HEK293T (cell line): ENCODE data around the gene KLLN.
A peak's percentile ranks its signal among the peaks of the same experiment; 100 is the strongest.
"Not testable (repeated sequence)": the region's sequence is repeated elsewhere in the genome, so short reads cannot be mapped to it uniquely, and the experiment has no call there.

Experiments
- CTCF ChIA-PET: fragments of 350-600 bp; formaldehyde crosslinking; extraction: SDS; loops from one replicate; lab custom pipeline; 2021; ENCODE audit warnings: antibody characterized with exemption, inconsistent platforms; lab: Yijun Ruan, JAX
- POLR2A ChIA-PET: fragments of 350-600 bp; formaldehyde crosslinking; extraction: SDS; loops from one replicate; lab custom pipeline; 2020; ENCODE audit warnings: antibody characterized with exemption, inconsistent platforms; lab: Yijun Ruan, JAX
- DNase-seq: peaks from one replicate; pipeline ENCODE4 v3.0.0; 2012; ENCODE audit warnings: mixed read lengths; ENCODE audit errors: extremely low spot score
- ARNT ChIP-seq: fragments of 450-650 bp; IDR thresholded peaks from 2 replicates; pipeline ENCODE4 v1.6.1; 2017; ENCODE audit warnings: mild to moderate bottlenecking
- BHLHE40 ChIP-seq: fragments of 450-650 bp; IDR thresholded peaks from 2 replicates; pipeline ENCODE4 v1.6.1; 2016; ENCODE audit warnings: mild to moderate bottlenecking, moderate library complexity, borderline replicate concordance
- CTBP1 ChIP-seq: fragments of 450-650 bp; IDR thresholded peaks from 2 replicates; pipeline ENCODE4 v1.6.1; 2016; ENCODE audit warnings: borderline replicate concordance
- ELF4 ChIP-seq: fragments of 450-650 bp; IDR thresholded peaks from 2 replicates; pipeline ENCODE4 v1.6.1; 2017; ENCODE audit warnings: antibody characterized with exemption
- FOXA1 ChIP-seq: fragments of 450-650 bp; IDR thresholded peaks from 2 replicates; pipeline ENCODE4 v1.6.1; 2016; ENCODE audit warnings: mild to moderate bottlenecking
- FOXK2 ChIP-seq: fragments of 450-650 bp; IDR thresholded peaks from 2 replicates; pipeline ENCODE4 v1.6.1; 2016; ENCODE audit warnings: mild to moderate bottlenecking
- FOXM1 ChIP-seq: fragments of 450-650 bp; IDR thresholded peaks from 2 replicates; pipeline ENCODE4 v1.6.1; 2017; ENCODE audit warnings: mild to moderate bottlenecking, borderline replicate concordance
- HDGF ChIP-seq: fragments of 450-650 bp; IDR thresholded peaks from 2 replicates; pipeline ENCODE4 v1.6.1; 2017; ENCODE audit warnings: antibody characterized with exemption, borderline replicate concordance
- L3MBTL2 ChIP-seq: fragments of 450-650 bp; conservative IDR thresholded peaks from 2 replicates; pipeline ENCODE4 v1.6.1; 2016; ENCODE audit warnings: mild to moderate bottlenecking
- LEF1 ChIP-seq: fragments of 450-650 bp; IDR thresholded peaks from 2 replicates; pipeline ENCODE4 v1.6.1; 2017; ENCODE audit warnings: mild to moderate bottlenecking, borderline replicate concordance
- NFRKB ChIP-seq: fragments of 450-650 bp; IDR thresholded peaks from 2 replicates; pipeline ENCODE4 v1.6.1; 2016; ENCODE audit warnings: mild to moderate bottlenecking, moderate library complexity
- PKNOX1 ChIP-seq: fragments of 450-650 bp; IDR thresholded peaks from 2 replicates; pipeline ENCODE4 v1.6.1; 2016
- SP1 ChIP-seq: fragments of 450-650 bp; IDR thresholded peaks from 2 replicates; pipeline ENCODE4 v1.6.1; 2017
- SUZ12 ChIP-seq: fragments of 450-650 bp; IDR thresholded peaks from 2 replicates; pipeline ENCODE4 v1.6.1; 2016; ENCODE audit warnings: mild to moderate bottlenecking
- TARDBP ChIP-seq: fragments of 450-650 bp; IDR thresholded peaks from 2 replicates; pipeline ENCODE4 v1.6.1; 2016
- ZNF384 ChIP-seq: fragments of 450-650 bp; IDR thresholded peaks from 2 replicates; pipeline ENCODE4 v1.6.1; 2016

The KLLN gene

GRCh38 chr10:87863053-87863943 is at the start of gene KLLN, which contains the start of gene PTEN:
Gene KLLN, minus strand, starts transcription at chr10:87863533. Its CDS starts 1,046 bp downstream, at chr10:87862487.
Gene PTEN, plus strand, starts transcription at chr10:87863625. Its CDS starts 845 bp downstream, at chr10:87864470.
- ChIA-PET POLR2A (interaction anchor here (0.6 to 2.7 kb wide), 19 partner anchors 9 to 529 kb away, joined by 3 to 15 read pairs (median 3); partner anchors contain the start of gene ATAD1), CTCF (interaction anchor here (0.6 to 1.7 kb wide), 3 partner anchors 15 to 251 kb away, joined by 4 to 5 read pairs (median 5); no protein-coding TSS in a partner anchor)
- no peak for TF ChIP-seq ZNF384
- TF ChIP-seq ELF4, result no peak
- TF ChIP-seq L3MBTL2, result peak; percentile 62; the same call in 1 of the 2 replicates
- no peak for TF ChIP-seq FOXK2
- 0 out of 2 replicates have a peak, but pooled peaks have one; percentile 33 for TF ChIP-seq CTBP1
- no peak for TF ChIP-seq SP1
- peak; percentile 76; the same call in 1 of the 2 replicates for TF ChIP-seq LEF1
- peak; percentile 39; the same call in 1 of the 2 replicates for TF ChIP-seq NFRKB
- TF ChIP-seq TARDBP, result no peak
- TF ChIP-seq FOXM1, result no peak; the same call in 1 of the 2 replicates
- DNase-seq, result peak; percentile 81

GRCh38 chr10:87903396-87903795 is 40.1 kb upstream of the KLLN start:
- CTCF ChIA-PET, POLR2A ChIA-PET, DNase-seq: not testable (repeated sequence)

GRCh38 chr10:87897957-87898356 is 34.6 kb upstream of the KLLN start:
- DNase-seq, POLR2A ChIA-PET, CTCF ChIA-PET: not testable (repeated sequence)

GRCh38 chr10:87896216-87896615 is 32.9 kb upstream of the KLLN start:
- CTCF ChIA-PET, result no interaction called here
- DNase-seq, result no peak
- POLR2A ChIA-PET, result interaction anchor here (0.9 to 1.6 kb wide), 2 partner anchors 33 to 78 kb away, joined by 3 read pairs; partner anchors contain the start of genes ATAD1, KLLN and PTEN
- TF ChIP-seq SP1 (no peak), BHLHE40 (no peak), ZNF384 (no peak), ELF4 (no peak), PKNOX1 (no peak), NFRKB (no peak), CTBP1 (no peak), FOXA1 (no peak), L3MBTL2 (no peak), HDGF (no peak), LEF1 (no peak), FOXK2 (no peak), TARDBP (no peak), ARNT (no peak), SUZ12 (no peak), FOXM1 (no peak)

GRCh38 chr10:87895430-87895829 is 32.1 kb upstream of the KLLN start:
- DNase-seq, result no peak
- ChIA-PET POLR2A (interaction anchor here (1.6 kb wide), 1 partner anchor 77 kb away, joined by 3 read pairs; the partner anchor contains the start of gene ATAD1), CTCF (no interaction called here)
- TF ChIP-seq HDGF (no peak), NFRKB (no peak), L3MBTL2 (no peak), ELF4 (no peak), FOXK2 (no peak), SUZ12 (no peak), PKNOX1 (no peak), FOXM1 (no peak), TARDBP (no peak), ZNF384 (no peak), ARNT (no peak), BHLHE40 (no peak), LEF1 (no peak), SP1 (no peak), CTBP1 (no peak), FOXA1 (no peak)

- TF ChIP-seq SUZ12, result no peak
- TF ChIP-seq FOXM1, result no peak
- no peak for TF ChIP-seq ARNT
- no peak for TF ChIP-seq L3MBTL2
- no peak for TF ChIP-seq SP1
- TF ChIP-seq ELF4, result no peak
- TF ChIP-seq BHLHE40, result no peak
- TF ChIP-seq FOXA1, result no peak
- TF ChIP-seq CTBP1, result no peak
- no peak for TF ChIP-seq PKNOX1
- no peak for TF ChIP-seq ZNF384
- TF ChIP-seq NFRKB, result no peak
- no peak for TF ChIP-seq HDGF
- no peak for DNase-seq
- ChIA-PET CTCF (no interaction called here), POLR2A (no interaction called here)
Measured at GRCh38 chr10:87887548-87888289, 24.4 kb upstream of the KLLN start.
